OCI-LY1 (cell line): ENCODE data around the gene AZU1.

Source experiments
- EZH2 ChIP-seq: fragments of 200-600 bp; sonication (generic), shearing (Covaris generic); IDR thresholded peaks from 2 replicates; pipeline ENCODE4 v1.8.0; 2017; ENCODE audit warnings: borderline replicate concordance, mixed run types, mild to moderate bottlenecking, antibody characterized with exemption, low read length, moderate library complexity, mixed read lengths
- TF ChIP-seq, protein P1 (sequence below): fragments of 200-600 bp; sonication (generic), shearing (Covaris generic); IDR thresholded peaks from 2 replicates; pipeline ENCODE4 v1.5.1; 2017; ENCODE audit warnings: mild to moderate bottlenecking, antibody characterized with exemption, low read length, moderate library complexity, mixed read lengths

DNA sequence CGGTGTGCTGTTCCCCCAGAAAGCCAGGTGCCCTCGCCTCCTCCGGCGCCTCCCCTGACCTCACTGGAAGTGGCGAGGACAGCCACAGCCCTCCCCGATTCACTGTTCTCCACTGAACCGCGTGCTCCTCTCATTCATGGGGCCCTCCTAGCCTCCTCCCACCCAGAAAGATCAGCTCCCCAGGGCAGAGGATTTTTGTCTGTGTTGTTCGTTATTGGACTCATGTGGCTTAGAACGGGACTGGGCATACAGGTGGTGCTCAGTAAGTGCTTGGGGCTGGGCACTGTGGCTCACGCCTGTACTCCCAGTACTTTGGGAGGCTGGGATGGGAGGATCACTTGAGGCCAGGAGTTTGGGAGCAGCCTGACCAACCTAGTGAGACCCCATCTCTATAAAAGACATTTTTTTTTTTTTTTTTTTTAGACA is 16.9 kb downstream of the AZU1 start:
- TF ChIP-seq, protein P1, sequence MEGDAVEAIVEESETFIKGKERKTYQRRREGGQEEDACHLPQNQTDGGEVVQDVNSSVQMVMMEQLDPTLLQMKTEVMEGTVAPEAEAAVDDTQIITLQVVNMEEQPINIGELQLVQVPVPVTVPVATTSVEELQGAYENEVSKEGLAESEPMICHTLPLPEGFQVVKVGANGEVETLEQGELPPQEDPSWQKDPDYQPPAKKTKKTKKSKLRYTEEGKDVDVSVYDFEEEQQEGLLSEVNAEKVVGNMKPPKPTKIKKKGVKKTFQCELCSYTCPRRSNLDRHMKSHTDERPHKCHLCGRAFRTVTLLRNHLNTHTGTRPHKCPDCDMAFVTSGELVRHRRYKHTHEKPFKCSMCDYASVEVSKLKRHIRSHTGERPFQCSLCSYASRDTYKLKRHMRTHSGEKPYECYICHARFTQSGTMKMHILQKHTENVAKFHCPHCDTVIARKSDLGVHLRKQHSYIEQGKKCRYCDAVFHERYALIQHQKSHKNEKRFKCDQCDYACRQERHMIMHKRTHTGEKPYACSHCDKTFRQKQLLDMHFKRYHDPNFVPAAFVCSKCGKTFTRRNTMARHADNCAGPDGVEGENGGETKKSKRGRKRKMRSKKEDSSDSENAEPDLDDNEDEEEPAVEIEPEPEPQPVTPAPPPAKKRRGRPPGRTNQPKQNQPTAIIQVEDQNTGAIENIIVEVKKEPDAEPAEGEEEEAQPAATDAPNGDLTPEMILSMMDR: no peak
- no peak for TF ChIP-seq EZH2
